ENCODE data around the gene RERE.

DNA sequence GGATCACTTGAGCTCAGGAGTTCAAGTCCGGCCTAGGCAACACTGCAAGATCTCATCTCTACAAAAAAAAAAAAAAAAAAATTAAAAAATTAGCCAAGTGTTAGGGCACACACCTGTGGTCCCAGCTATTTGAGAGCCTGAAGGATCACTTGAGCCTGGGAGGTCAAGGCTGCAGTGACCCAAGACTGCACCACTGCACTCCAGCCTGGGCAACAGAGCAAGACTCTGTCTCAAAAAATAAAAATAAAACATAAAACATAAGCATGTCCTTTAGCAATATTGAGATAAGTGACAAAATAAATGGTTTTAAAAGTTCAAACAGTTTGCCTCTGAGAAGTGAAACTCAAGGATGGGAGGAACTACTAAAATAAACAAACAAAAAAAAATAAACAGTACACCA lies 101.2 kb downstream of the RERE start:
- no peak for TF ChIP-seq SIN3A (IDR thresholded peaks at IDR 0.05; ENCODE audit: borderline replicate concordance, insufficient read depth, low read depth, low read length)
- TF ChIP-seq, protein P1, sequence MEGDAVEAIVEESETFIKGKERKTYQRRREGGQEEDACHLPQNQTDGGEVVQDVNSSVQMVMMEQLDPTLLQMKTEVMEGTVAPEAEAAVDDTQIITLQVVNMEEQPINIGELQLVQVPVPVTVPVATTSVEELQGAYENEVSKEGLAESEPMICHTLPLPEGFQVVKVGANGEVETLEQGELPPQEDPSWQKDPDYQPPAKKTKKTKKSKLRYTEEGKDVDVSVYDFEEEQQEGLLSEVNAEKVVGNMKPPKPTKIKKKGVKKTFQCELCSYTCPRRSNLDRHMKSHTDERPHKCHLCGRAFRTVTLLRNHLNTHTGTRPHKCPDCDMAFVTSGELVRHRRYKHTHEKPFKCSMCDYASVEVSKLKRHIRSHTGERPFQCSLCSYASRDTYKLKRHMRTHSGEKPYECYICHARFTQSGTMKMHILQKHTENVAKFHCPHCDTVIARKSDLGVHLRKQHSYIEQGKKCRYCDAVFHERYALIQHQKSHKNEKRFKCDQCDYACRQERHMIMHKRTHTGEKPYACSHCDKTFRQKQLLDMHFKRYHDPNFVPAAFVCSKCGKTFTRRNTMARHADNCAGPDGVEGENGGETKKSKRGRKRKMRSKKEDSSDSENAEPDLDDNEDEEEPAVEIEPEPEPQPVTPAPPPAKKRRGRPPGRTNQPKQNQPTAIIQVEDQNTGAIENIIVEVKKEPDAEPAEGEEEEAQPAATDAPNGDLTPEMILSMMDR (IDR thresholded peaks at IDR 0.05), result no peak

Measured in Panc1 (cell line).